NB4 (cell line): ENCODE measurements around the gene PPP3R1.

Experiments used
- DNase-seq: peaks from one replicate; pipeline ENCODE4 v3.0.0; 2010; ENCODE audit warnings: low read depth
- H3K4me3 ChIP-seq: one replicate; pipeline ENCODE4 v1.5.1; 2011; ENCODE audit warnings: mild to moderate bottlenecking, low read depth, low read length, moderate library complexity
- CTCF ChIP-seq: IDR thresholded peaks from one replicate; pipeline ENCODE4 v1.5.1; 2012; ENCODE audit warnings: low read depth, low read length
- MYC ChIP-seq: IDR thresholded peaks from 2 replicates; pipeline ENCODE4 v1.6.1; 2011; ENCODE audit warnings: low read depth, low read length
- POLR2A ChIP-seq: IDR thresholded peaks from 2 replicates; pipeline ENCODE4 v1.6.1; 2011; ENCODE audit warnings: mild to moderate bottlenecking; ENCODE audit not compliant: insufficient read length; ENCODE audit errors: extremely low read depth
- TF ChIP-seq, protein P1 (sequence below): IDR thresholded peaks from 2 replicates; pipeline ENCODE4 v1.6.1; 2011; ENCODE audit warnings: low read depth, low read length

The PPP3R1 gene, protein sequence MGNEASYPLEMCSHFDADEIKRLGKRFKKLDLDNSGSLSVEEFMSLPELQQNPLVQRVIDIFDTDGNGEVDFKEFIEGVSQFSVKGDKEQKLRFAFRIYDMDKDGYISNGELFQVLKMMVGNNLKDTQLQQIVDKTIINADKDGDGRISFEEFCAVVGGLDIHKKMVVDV

GRCh38 chr2:68252400-68253218 is at the start of gene PPP3R1:
Gene PPP3R1 (minus strand): TSS chr2:68252532. CDS start chr2:68252127, 405 bp downstream.
- DNase-seq = peak; percentile 99
- H3K4me3 ChIP-seq = peak within 1 kb of the TSS; percentile 95
- TF ChIP-seq MYC (peak; percentile 87), CTCF (no peak), POLR2A (peak; percentile 87)
- TF ChIP-seq, protein P1, sequence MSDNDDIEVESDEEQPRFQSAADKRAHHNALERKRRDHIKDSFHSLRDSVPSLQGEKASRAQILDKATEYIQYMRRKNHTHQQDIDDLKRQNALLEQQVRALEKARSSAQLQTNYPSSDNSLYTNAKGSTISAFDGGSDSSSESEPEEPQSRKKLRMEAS = peak; percentile 74

GRCh38 chr2:68295516-68295915 is 43.2 kb upstream of the PPP3R1 start:
- DNase-seq = peak; percentile 34
- TF ChIP-seq, protein P1 = no peak
- TF ChIP-seq POLR2A = no peak
- no peak for TF ChIP-seq MYC
- TF ChIP-seq CTCF = no peak
- H3K4me3 ChIP-seq = no peak overlapping the region

DNA sequence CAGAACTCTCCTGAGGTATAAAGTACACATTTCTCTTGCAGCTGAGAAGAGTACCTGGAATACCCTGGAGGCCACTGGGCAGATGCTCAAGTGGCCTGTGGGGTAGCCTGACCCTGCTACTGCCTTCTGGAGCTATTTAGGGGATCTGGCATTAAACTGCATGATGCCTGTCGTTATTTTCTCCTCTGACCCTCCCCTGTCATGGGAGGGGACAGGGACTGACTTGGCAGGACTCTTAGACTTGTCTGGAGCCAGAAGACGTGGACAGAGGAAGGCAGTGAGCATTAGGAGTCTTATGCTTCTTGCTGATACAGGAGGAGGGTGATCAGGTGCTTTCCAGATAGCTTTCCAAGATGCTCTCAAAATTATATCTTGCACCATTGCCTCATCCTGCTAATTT is 42.6 kb upstream of the PPP3R1 start:
- DNase-seq = no peak
- TF ChIP-seq MYC = no peak
- TF ChIP-seq POLR2A = no peak
- no peak for TF ChIP-seq CTCF
- TF ChIP-seq, protein P1 = no peak
- no peak overlapping the region for H3K4me3 ChIP-seq

DNA sequence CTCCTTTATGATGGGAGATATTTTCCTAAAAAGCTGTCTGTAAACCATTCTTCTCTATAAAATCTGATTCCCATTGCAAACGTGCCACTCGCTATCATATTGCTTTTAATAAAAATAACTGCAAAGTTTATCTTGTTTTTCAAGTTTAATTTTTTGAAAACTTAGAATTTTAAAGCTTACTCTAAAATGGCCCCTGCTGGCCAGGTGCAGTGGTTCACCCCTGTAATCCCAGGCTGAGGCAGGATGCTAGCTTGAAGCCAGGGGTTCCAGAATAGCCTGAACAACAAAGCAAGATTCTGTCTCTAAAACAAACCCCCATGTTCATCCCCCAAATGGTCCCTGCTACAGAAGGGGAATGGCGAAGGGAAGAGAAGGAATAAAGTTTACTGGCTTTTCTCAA is 41.9 kb upstream of the PPP3R1 start:
- no peak overlapping the region for H3K4me3 ChIP-seq
- DNase-seq = no peak
- no peak for TF ChIP-seq POLR2A
- no peak for TF ChIP-seq MYC
- no peak for TF ChIP-seq CTCF
- TF ChIP-seq, protein P1 = no peak

GRCh38 chr2:68293755-68294154 is 41.4 kb upstream of the PPP3R1 start:
- no peak for DNase-seq
- TF ChIP-seq MYC (no peak), CTCF (no peak), POLR2A (no peak)
- TF ChIP-seq, protein P1 = no peak
- no peak overlapping the region for H3K4me3 ChIP-seq
